Measurements from ENCODE around the gene INSR. TPM values are rescaled to one million over a fixed set of nuclear protein-coding genes. Genes with fewer than 3 reads are reported as not detected.

Gene INSR
- total and polyA plus RNA-seq, 2 donors (not counting 3 experiments of a cell fraction or from before 2014, with no cell fraction given), result 4.9 to 19.5 TPM

GRCh38 chr19:7142771-7143170 is 151.4 kb downstream of the INSR start:
- DNase-seq (ENCODE audit: low read depth, low spot score) (no peak), FAIRE-seq (no peak)
- Histone ChIP-seq H3K27ac (ENCODE audit: insufficient read depth, low read depth, low read length) (no peak overlapping the region), H2AFZ (ENCODE audit: low read depth, low read length) (no peak overlapping the region), H3K4me3 (replicated peaks in 1 of 3; ENCODE audit: insufficient read depth in 1 of 3, low read depth in 1 of 3, low read length in 3 of 3) (no peak overlapping the region), H3K9me1 (replicated peaks; ENCODE audit: control insufficient read depth, extremely low read depth, insufficient read depth, low read length) (no peaks in the 10 kb centered on the region), H3K4me2 (ENCODE audit: insufficient read depth, low read length) (no peak overlapping the region), H3K27me3 (ENCODE audit: control insufficient read depth in 2 of 2, insufficient read depth in 2 of 2, low read length in 2 of 2) (no peaks in the 10 kb centered on the region), H3K79me2 (ENCODE audit: control insufficient read depth, insufficient read depth, low read length) (no peaks in the 10 kb centered on the region), H3K36me3 (ENCODE audit: control insufficient read depth in 2 of 2, extremely low read depth in 1 of 2, insufficient read depth in 2 of 2, low read length in 2 of 2) (peaks cover 0 to 6% of the 10 kb centered on the region in 2 experiments), H3K9ac (replicated peaks; ENCODE audit: extremely low read depth, insufficient read depth, low read length) (no peak overlapping the region), H3K4me1 (ENCODE audit: control insufficient read depth, extremely low read depth, insufficient read depth, low read length) (no peaks in the 10 kb centered on the region), H3K9me3 (replicated peaks; ENCODE audit: control insufficient read depth, insufficient read depth, low read length) (no peaks in the 10 kb centered on the region), H4K20me1 (replicated peaks; ENCODE audit: control insufficient read depth, extremely low read depth, insufficient read depth, low read length) (no peaks in the 10 kb centered on the region)
- TF ChIP-seq EZH2 (IDR thresholded peaks at IDR 0.05; ENCODE audit: borderline replicate concordance, low read depth, low read length, severe bottlenecking) (no peak), JUN (IDR thresholded peaks at IDR 0.05; ENCODE audit: borderline replicate concordance, insufficient read depth, insufficient read length, low read depth) (no peak), MAX (IDR thresholded peaks at IDR 0.05; ENCODE audit: insufficient read depth, insufficient read length) (no peak), GATA2 (IDR thresholded peaks at IDR 0.05; ENCODE audit: insufficient read depth, insufficient read length, low read depth, low read length) (no peak)
- CTCF ChIA-PET, result interaction anchor here (1.7 kb wide), 1 partner anchor 198 kb away, joined by 10 read pairs; no protein-coding TSS in a partner anchor
- dilution Hi-C loops (cut with MboI; ENCODE audit: extremely low pct_ligation_motif_present, low sequenced_read_pairs), result no loop called here
- POLR2A ChIA-PET, result no interaction called here
- BruUV-seq (replicated peaks), result no TSS peak
- intact Hi-C loops (cut with micrococcal nuclease), result no loop called here

GRCh38 chr19:7140137-7140536 is 154.1 kb downstream of the INSR start:
- intact Hi-C loops (cut with micrococcal nuclease), result no loop called here
- Histone ChIP-seq H4K20me1 (replicated peaks; ENCODE audit: control insufficient read depth, extremely low read depth, insufficient read depth, low read length) (no peaks in the 10 kb centered on the region), H2AFZ (ENCODE audit: low read depth, low read length) (no peak overlapping the region), H3K4me2 (ENCODE audit: insufficient read depth, low read length) (no peak overlapping the region), H3K9ac (replicated peaks; ENCODE audit: extremely low read depth, insufficient read depth, low read length) (no peak overlapping the region), H3K79me2 (ENCODE audit: control insufficient read depth, insufficient read depth, low read length) (no peaks in the 10 kb centered on the region), H3K27ac (ENCODE audit: insufficient read depth, low read depth, low read length) (no peak overlapping the region), H3K36me3 (ENCODE audit: control insufficient read depth in 2 of 2, extremely low read depth in 1 of 2, insufficient read depth in 2 of 2, low read length in 2 of 2) (peaks cover 0 to 6% of the 10 kb centered on the region in 2 experiments), H3K4me1 (ENCODE audit: control insufficient read depth, extremely low read depth, insufficient read depth, low read length) (no peaks in the 10 kb centered on the region), H3K27me3 (ENCODE audit: control insufficient read depth in 2 of 2, insufficient read depth in 2 of 2, low read length in 2 of 2) (no peaks in the 10 kb centered on the region), H3K9me1 (replicated peaks; ENCODE audit: control insufficient read depth, extremely low read depth, insufficient read depth, low read length) (no peaks in the 10 kb centered on the region), H3K9me3 (replicated peaks; ENCODE audit: control insufficient read depth, insufficient read depth, low read length) (no peaks in the 10 kb centered on the region), H3K4me3 (replicated peaks in 1 of 3; ENCODE audit: insufficient read depth in 1 of 3, low read depth in 1 of 3, low read length in 3 of 3) (no peak overlapping the region)
- BruUV-seq (replicated peaks), result no TSS peak
- POLR2A ChIA-PET, result no interaction called here
- TF ChIP-seq FOS (IDR thresholded peaks at IDR 0.05; ENCODE audit: borderline replicate concordance, insufficient read depth, low read length) (no peak), CTCF (IDR thresholded peaks at IDR 0.05; ENCODE audit: extremely low read depth in 1 of 2, insufficient read depth in 1 of 2, low read depth in 1 of 2, low read length in 2 of 2) (no peak), MAX (IDR thresholded peaks at IDR 0.05; ENCODE audit: insufficient read depth, insufficient read length) (no peak), EZH2 (IDR thresholded peaks at IDR 0.05; ENCODE audit: borderline replicate concordance, low read depth, low read length, severe bottlenecking) (no peak), POLR2AphosphoS5 (IDR thresholded peaks at IDR 0.05; ENCODE audit: insufficient read depth, low read depth, low read length) (no peak), JUN (IDR thresholded peaks at IDR 0.05; ENCODE audit: borderline replicate concordance, insufficient read depth, insufficient read length, low read depth) (no peak), POLR2A (IDR thresholded peaks at IDR 0.05; ENCODE audit: low read depth, low read length) (no peak)
- DNase-seq (ENCODE audit: low read depth, low spot score), result no peak
- FAIRE-seq, result no peak
- CTCF ChIA-PET, result interaction anchor here (0.9 to 1.2 kb wide), 2 partner anchors 9 to 201 kb away, joined by 3 to 5 read pairs; no protein-coding TSS in a partner anchor
- dilution Hi-C loops (cut with MboI; ENCODE audit: extremely low pct_ligation_motif_present, low sequenced_read_pairs), result no loop called here

Measured in endothelial cell of umbilical vein (primary cell).